HG02763 (cell line): ENCODE data around the gene SELL.
"Not testable (repeated sequence)": the region's sequence is repeated elsewhere in the genome, so short reads cannot be mapped to it uniquely, and the experiment has no call there.

Experiments
- ATAC-seq: cut with Tn5 transposase; IDR thresholded peaks from one replicate; pipeline ENCODE4 v1.9.1; 2021; ENCODE audit warnings: mild to moderate bottlenecking, moderate library complexity; ENCODE audit not compliant: unreplicated experiment

The SELL gene

GRCh38 chr1:169711469-169712308 is at the start of gene SELL:
Gene SELL, minus strand, starts transcription at chr1:169711620. Its CDS starts 122 bp downstream, at chr1:169711498.
- ATAC-seq, result peak; percentile 73

- ATAC-seq, result no peak
Measured at GRCh38 chr1:169759038-169759437, 47.6 kb upstream of the SELL start.

DNA sequence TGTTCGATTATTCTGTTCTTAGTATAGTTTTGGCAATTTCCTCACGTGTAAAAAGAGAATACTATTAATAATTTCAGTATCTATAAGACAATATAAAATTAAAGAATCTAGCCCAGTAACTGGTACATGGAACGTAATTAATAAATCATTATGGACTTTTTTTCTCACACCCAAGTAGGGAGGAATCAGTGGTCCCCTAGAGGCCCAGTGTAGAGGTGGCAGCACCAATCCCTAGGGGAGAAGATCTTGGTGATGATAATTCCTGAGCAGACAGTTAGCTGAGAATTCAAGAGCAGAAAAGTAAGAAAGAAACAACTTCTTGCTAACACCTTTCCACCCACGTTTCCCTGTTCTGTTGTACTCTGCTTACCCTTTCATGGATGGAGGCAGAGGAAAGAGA is 42.1 kb upstream of the SELL start:
- ATAC-seq, result no peak

GRCh38 chr1:169750041-169750440 is 38.6 kb upstream of the SELL start:
- ATAC-seq, result no peak

DNA sequence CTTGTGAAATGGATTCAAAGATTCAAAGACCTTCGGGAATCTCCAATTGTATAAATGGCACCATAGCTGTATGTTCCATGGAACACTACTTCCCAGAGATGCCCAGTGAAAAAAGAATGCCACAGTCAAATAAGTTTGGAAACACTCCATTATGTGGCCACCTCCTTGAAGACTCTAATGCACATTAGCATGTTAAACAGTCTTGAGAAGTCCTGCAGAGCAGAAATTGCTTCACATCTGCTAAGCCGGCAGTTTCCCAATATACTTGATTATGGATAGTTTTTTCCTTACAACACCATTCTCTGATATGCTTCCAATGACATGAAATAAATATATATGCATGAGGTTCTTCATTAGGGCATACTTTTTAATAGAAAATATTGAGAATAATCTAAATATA is 35.1 kb upstream of the SELL start:
- no peak for ATAC-seq

DNA sequence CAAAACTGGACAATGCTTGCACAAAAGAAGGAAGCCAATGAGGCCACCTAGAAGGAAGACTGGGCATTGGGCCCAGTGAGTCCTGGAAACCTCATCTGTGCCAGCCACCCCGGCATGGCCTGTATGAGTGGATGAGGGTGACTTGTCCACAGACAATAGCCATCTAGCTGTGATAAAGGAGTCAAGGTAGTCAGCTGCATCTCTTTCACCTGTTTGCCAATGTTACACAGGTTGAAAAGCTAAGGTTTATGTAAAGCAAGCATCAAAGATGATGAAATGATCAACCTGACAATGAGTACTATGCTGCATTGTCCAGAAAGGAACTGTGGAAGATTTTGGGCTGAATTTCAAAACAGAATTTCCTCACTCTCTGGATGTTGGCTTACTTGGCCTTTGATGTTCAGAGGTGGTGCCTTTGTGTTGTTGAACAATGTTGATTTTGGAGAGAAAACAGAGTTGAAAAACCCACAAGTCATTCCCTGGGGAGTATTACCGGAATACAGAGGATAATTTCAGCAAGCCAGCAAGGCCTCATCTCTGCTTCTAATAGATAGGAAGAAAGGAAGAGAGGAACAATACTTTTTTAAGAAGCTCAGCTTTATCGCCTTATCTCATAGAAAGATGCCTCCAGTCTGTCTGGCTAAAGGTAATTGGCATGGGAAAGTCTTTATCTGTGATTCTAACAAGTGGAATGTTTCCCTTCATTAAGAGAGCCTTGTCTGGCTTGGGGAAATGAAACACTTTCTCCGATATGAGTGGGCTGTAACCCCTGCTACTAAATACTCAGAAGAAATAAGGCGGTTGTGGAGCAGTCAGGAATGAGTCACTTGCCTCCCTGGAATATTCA is 33.8 kb upstream of the SELL start:
- ATAC-seq, result no peak

GRCh38 chr1:169741666-169742394 is 30.4 kb upstream of the SELL start:
- no peak for ATAC-seq

- ATAC-seq, result no peak
Measured at GRCh38 chr1:169739980-169740379, 28.6 kb upstream of the SELL start.

- no peak for ATAC-seq
Measured at GRCh38 chr1:169733924-169734323, 22.5 kb upstream of the SELL start, which contains the start of gene SELE. Gene SELE, minus strand, starts transcription at chr1:169734079. Its CDS starts 467 bp downstream, at chr1:169733612.

- ATAC-seq, result no peak
Measured at GRCh38 chr1:169731446-169731845, 20.0 kb upstream of the SELL start.

GRCh38 chr1:169729991-169730390 is 18.6 kb upstream of the SELL start:
- no peak for ATAC-seq

- no peak for ATAC-seq
Measured at GRCh38 chr1:169727307-169727706, 15.9 kb upstream of the SELL start.

- ATAC-seq, result no peak
Measured at GRCh38 chr1:169726851-169727250, 15.4 kb upstream of the SELL start.

DNA sequence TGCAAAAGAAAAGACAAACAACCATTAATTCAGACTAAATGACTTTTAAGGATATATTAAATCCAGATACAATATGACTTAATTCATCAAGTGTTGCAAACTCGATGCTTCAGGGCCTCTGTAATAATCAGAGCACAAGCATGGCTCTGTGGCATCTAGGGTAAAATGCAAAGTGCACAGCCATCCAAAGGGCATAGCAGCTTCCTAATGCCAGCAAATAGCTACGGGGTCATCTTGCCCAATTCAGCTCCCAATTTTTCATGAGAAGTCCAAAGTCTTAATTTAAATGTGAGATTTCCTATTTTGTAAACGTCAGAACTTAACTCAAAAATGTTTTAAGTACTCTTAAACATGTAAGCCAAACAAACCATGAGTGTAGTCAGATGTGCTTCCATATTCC is 14.5 kb upstream of the SELL start:
- ATAC-seq, result no peak

GRCh38 chr1:169724168-169724567 is 12.7 kb upstream of the SELL start:
- ATAC-seq, result no peak

- no peak for ATAC-seq
Measured at GRCh38 chr1:169723763-169724162, 12.3 kb upstream of the SELL start.

DNA sequence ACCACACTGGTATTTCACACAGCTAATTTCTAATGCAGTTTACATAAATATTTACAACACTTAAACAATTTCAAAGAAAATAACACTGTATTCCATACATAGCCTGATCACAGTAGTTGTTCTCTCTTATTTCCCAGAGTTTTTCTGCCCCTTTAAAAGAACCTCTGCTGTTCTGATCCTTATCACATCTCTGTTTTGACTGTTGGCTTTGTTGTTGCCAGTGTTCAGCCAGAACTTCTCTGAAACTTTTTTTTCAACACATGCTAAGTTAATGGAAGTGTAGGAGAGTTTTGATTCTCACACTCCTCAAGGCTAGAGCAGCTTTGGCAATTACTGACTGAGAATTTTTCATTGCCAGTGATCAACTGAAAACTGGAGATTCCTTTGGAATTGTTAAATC is 11.4 kb upstream of the SELL start:
- ATAC-seq, result no peak

DNA sequence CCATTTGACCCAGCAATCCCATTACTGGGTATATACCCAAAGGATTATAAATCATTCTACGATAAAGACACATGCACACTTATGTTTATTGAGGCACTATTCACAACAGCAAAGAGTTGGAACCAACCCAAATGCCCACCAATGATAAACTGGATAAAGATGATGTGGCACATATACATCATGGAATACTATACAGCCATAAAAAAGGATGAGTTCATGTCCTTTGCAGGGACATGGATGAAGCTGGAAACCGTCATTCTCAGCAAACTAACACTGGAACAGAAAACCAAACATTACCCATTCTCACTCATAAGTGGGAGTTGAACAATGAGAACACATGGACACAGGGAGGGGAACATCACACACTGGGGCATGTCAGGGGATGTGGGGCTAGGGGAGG is 3.7 kb upstream of the SELL start:
- not testable (repeated sequence) for ATAC-seq

- not testable (repeated sequence) for ATAC-seq
Measured at GRCh38 chr1:169713090-169713489, 1.7 kb upstream of the SELL start.

GRCh38 chr1:169712309-169712631 is 850 bp upstream of the SELL start:
- ATAC-seq, result no peak

DNA sequence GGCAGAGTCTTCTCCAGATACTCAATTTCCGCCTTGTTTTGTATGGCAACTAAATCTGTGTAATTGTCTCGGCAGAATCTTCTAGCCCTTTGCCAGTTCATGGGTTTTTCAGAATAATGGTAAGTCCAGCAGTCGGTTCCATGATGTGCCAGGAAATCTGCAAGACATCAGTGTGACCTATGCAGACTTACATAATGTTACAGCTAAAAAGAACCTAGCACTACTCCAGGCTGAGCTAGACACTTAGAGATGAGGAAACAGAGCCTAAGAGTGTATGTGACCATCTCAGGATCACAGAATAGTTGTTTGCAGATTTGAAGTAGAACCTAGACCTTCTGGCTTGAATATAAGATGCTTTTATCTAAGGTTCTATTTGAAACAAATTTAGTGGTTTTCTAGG is 2.8 kb downstream of the SELL start:
- ATAC-seq, result no peak
